GM23248 (cell line): ENCODE data around the gene PLA2G12B.
"Not testable (repeated sequence)": the region's sequence is repeated elsewhere in the genome, so short reads cannot be mapped to it uniquely, and the experiment has no call there.

Source experiments
- EZH2 ChIP-seq: fragments of 200-600 bp; sonication (generic); IDR thresholded peaks from 2 replicates; pipeline ENCODE4 v1.6.1; 2018; ENCODE audit warnings: antibody characterized with exemption, mild to moderate bottlenecking; ENCODE audit not compliant: insufficient read depth, poor library complexity, severe bottlenecking
- EZH2phosphoT487 ChIP-seq: fragments of 200-600 bp; sonication (generic); IDR thresholded peaks from 2 replicates; pipeline ENCODE4 v1.6.1; 2018; ENCODE audit warnings: antibody characterized with exemption, moderate library complexity, mild to moderate bottlenecking, low read depth; ENCODE audit not compliant: insufficient read depth

DNA sequence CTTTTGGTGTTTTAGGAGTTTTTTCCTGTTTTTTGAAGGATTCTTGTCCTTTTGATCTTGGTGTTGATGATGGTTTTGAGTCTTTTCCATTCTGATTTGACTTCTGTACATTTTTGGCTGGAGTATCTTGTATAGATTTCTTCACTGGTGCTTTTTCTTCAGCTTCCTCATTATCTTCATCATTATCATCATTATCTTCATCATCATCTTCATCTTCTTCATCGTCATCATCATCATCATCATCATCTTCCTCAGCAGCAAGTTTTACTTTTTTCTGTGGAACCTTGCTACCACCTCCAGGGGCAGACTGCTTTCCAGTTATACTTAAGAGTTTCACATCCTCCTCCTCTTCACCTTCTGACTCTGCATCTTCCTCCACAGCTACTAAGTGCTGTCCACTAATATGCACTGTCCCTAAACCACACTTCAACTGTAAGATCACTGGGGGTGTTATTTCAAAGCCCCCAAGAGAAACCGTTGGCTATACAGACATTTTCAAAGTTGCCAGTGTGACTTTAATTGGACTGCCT is 36.7 kb downstream of the PLA2G12B start:
- TF ChIP-seq EZH2, EZH2phosphoT487: not testable (repeated sequence)
